Panc1 (cell line): Measurements from ENCODE around the gene MAGEB3. TPM values are rescaled to one million over a fixed set of nuclear protein-coding genes. Genes with fewer than 3 reads are reported as not detected.
"Not testable (repeated sequence)": the region's sequence is repeated elsewhere in the genome, so short reads cannot be mapped to it uniquely, and the experiment has no call there.

Experiments used
- ATAC-seq: fragments of 200-7000 bp; cut with Tn5 transposase; 2 replicates; pipeline ENCODE4 v1.9.1; 2020; ENCODE audit warnings: mild to moderate bottlenecking, moderate library complexity
- BruUV-seq: library from RNA; stranded (reverse); fragments of 400-500 nt; replicated peaks from 2 replicates; lab custom pipeline; 2021; lab: Mats Ljungman, UMichigan
- CTCF ChIA-PET: fragments of 300-600 bp; sonication (Branson Sonifier 250); formaldehyde crosslinking; loops from one replicate; lab custom pipeline; 2022; ENCODE audit warnings: antibody characterized with exemption; lab: Charles Lee
- POLR2A ChIA-PET: fragments of 300-600 bp; sonication (Branson Sonifier 250); formaldehyde crosslinking; loops from one replicate; lab custom pipeline; 2022; ENCODE audit warnings: antibody characterized with exemption; lab: Charles Lee
- DNase-seq: peaks from one replicate; pipeline ENCODE4 v3.0.0-alpha.2; 2010; ENCODE audit warnings: low read depth, low spot score
- H3K27ac ChIP-seq: 2 replicates; pipeline ENCODE4 v1.5.1; 2011; ENCODE audit warnings: mild to moderate bottlenecking, low read length, inconsistent platforms
- H3K27me3 ChIP-seq: fragments of 200-500 bp; sonication (Bioruptor generic); 2 replicates; pipeline ENCODE4 v1.6.0; 2014; ENCODE audit warnings: low read length, inconsistent platforms; ENCODE audit not compliant: control insufficient read depth, insufficient read depth
- H3K36me3 ChIP-seq: fragments of 200-500 bp; sonication (Bioruptor generic); 2 replicates; pipeline ENCODE4 v1.5.1; 2014; ENCODE audit warnings: inconsistent platforms, mild to moderate bottlenecking, low read length, moderate library complexity; ENCODE audit not compliant: control insufficient read depth, insufficient read depth
- H3K4me1 ChIP-seq: 2 replicates; pipeline ENCODE4 v1.5.1; 2011; ENCODE audit warnings: inconsistent platforms, mild to moderate bottlenecking, low read length, moderate library complexity; ENCODE audit not compliant: control insufficient read depth, insufficient read depth
- H3K4me3 ChIP-seq, 2 experiments: 2 replicates each; pipeline ENCODE4 v1.5.1; 2011 to 2012; ENCODE audit warnings: low read depth in 2 of 2, low read length in 2 of 2, mild to moderate bottlenecking in 2 of 2, inconsistent platforms in 1 of 2, moderate library complexity in 1 of 2
- H3K9me3 ChIP-seq: fragments of 200-500 bp; sonication (Bioruptor generic); 2 replicates; pipeline ENCODE4 v1.5.1; 2014; ENCODE audit warnings: low read depth, mild to moderate bottlenecking, inconsistent platforms, low read length, moderate library complexity; ENCODE audit not compliant: control insufficient read depth, insufficient read depth
- CTCF ChIP-seq: fragments of 450-650 bp; IDR thresholded peaks from 2 replicates; pipeline ENCODE4 v1.5.1; 2017; ENCODE audit warnings: mild to moderate bottlenecking
- POLR2AphosphoS5 ChIP-seq: IDR thresholded peaks from 2 replicates; pipeline ENCODE4 v1.6.1; 2012; ENCODE audit warnings: mild to moderate bottlenecking, low read depth, low read length, moderate library complexity
- REST ChIP-seq, 2 experiments: IDR thresholded peaks; 2 replicates each; pipeline ENCODE4 v1.6.1; 2011 to 2012; ENCODE audit warnings: low read depth in 2 of 2, control low read depth in 1 of 2, low read length in 1 of 2, mild to moderate bottlenecking in 1 of 2, moderate library complexity in 1 of 2; ENCODE audit not compliant: insufficient read depth in 1 of 2
- SIN3A ChIP-seq: IDR thresholded peaks from 2 replicates; pipeline ENCODE4 v1.6.1; 2012; ENCODE audit warnings: low read depth, mild to moderate bottlenecking, low read length, moderate library complexity, borderline replicate concordance; ENCODE audit not compliant: insufficient read depth
- TCF7L2 ChIP-seq: IDR thresholded peaks from 2 replicates; pipeline ENCODE4 v1.6.1; 2011; ENCODE audit warnings: mild to moderate bottlenecking, low read depth, low read length, inconsistent platforms
- in situ Hi-C: cut with HindIII; loops from 2 replicates; pipeline ENCODE4 v1.10.0; 2016; ENCODE audit warnings: low sequenced_read_pairs, low pct_unique_long_range_greater_than_20kb
- intact Hi-C: fragments of 100-400 bp; cut with micrococcal nuclease; formaldehyde crosslinking; loops from one replicate; pipeline ENCODE4 v1.10.0; 2022; ENCODE audit not compliant: unreplicated experiment
- total RNA-seq: library from RNA; stranded (reverse); gene quantifications from one replicate; pipeline ENCODE4 v1.2.1, GENCODE V29; 2021; ENCODE audit not compliant: unreplicated experiment

Gene MAGEB3
- total RNA-seq, 1 experiment from 2014 or later, result not detected

DNA sequence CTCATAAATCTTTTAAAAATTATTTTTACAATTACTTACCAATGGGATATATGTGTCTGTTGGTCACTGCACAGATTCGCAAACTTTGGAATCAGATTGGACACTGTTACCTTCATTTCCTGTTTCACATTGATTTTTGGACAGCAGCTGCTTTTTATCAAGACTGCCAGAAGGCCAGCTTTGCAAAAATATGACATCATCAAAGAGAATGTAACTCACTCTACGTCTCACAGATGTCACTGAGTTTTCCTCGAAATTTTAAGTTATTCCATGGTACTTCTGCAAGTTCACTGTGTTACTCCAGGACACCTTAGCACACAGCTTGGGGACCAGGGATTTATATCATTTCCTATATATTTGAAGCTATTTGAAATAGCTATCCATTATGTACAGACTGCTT lies 46.9 kb upstream of the MAGEB3 start:
- in situ Hi-C loops, result no loop called here

GRCh38 chrX:30190426-30190825 lies 40.0 kb upstream of the MAGEB3 start:
- Histone ChIP-seq H3K9me3 (no peaks in the 10 kb centered on the region), H3K27me3 (no peaks in the 10 kb centered on the region), H3K27ac (no peak overlapping the region), H3K4me3 (no peak overlapping the region), H3K36me3 (no peaks in the 10 kb centered on the region), H3K4me1 (no peaks in the 10 kb centered on the region)
- ChIA-PET CTCF (no interaction called here), POLR2A (no interaction called here)
- no peak for ATAC-seq
- intact Hi-C loops, result no loop called here
- TF ChIP-seq TCF7L2, result no peak
- TF ChIP-seq REST (IDR thresholded peaks at IDR 0.05; ENCODE audit: insufficient read depth in 1 of 2, low read depth in 2 of 2, low read length in 1 of 2), result no peak
- no peak for TF ChIP-seq POLR2AphosphoS5
- TF ChIP-seq SIN3A, result no peak
- TF ChIP-seq CTCF, result no peak
- in situ Hi-C loops, result no loop called here
- no TSS peak for BruUV-seq
- DNase-seq, result no peak

More for the DNA sequence above, 46.9 kb upstream of the MAGEB3 start:
- BruUV-seq, result no TSS peak
- Histone ChIP-seq H3K9me3 (no peaks in the 10 kb centered on the region), H3K36me3 (no peaks in the 10 kb centered on the region), H3K27ac (no peak overlapping the region), H3K27me3 (no peaks in the 10 kb centered on the region), H3K4me3 (no peak overlapping the region), H3K4me1 (no peaks in the 10 kb centered on the region)
- POLR2A ChIA-PET, result no interaction called here
- ATAC-seq (no peak), DNase-seq (no peak)
- intact Hi-C loops, result no loop called here
- CTCF ChIA-PET, result no interaction called here
- TF ChIP-seq SIN3A (no peak), TCF7L2 (no peak), POLR2AphosphoS5 (no peak), CTCF (no peak), REST (IDR thresholded peaks at IDR 0.05; ENCODE audit: insufficient read depth in 1 of 2, low read depth in 2 of 2, low read length in 1 of 2) (no peak)

GRCh38 chrX:30193910-30194309 lies 36.5 kb upstream of the MAGEB3 start:
- POLR2A ChIA-PET, intact Hi-C loops, H3K27me3 ChIP-seq, H3K36me3 ChIP-seq, in situ Hi-C loops, CTCF ChIA-PET, DNase-seq, H3K4me3 ChIP-seq, H3K9me3 ChIP-seq, H3K27ac ChIP-seq, ATAC-seq, H3K4me1 ChIP-seq, BruUV-seq: not testable (repeated sequence)
